K562 (cell line): Measurements from ENCODE around the gene TRNAU1AP. TPM values are rescaled to one million over a fixed set of nuclear protein-coding genes. Genes with fewer than 3 reads are reported as not detected.
A peak's percentile ranks its signal among the peaks of the same experiment; 100 is the strongest.

Experiments used
- BRF1 ChIP-seq: IDR thresholded peaks from 3 replicates; pipeline ENCODE4 v1.6.1; 2011; ENCODE audit warnings: borderline replicate concordance, mild to moderate bottlenecking; ENCODE audit not compliant: insufficient read length; ENCODE audit errors: extremely low read depth
- ELF4 ChIP-seq: fragments of 450-650 bp; formaldehyde crosslinking; IDR thresholded peaks from 2 replicates; pipeline ENCODE4 v1.4.0; 2022; ENCODE audit warnings: missing genetic modification characterization
- FOXA3 ChIP-seq, 2 experiments: fragments of 450-650 bp in 1 of 2; sonication (generic) in 1 of 2; formaldehyde crosslinking; IDR thresholded peaks in 1 of 2; conservative IDR thresholded peaks in 1 of 2; 2 replicates each; pipeline versions ENCODE4 v1.4.0 to v1.8.0; 2020 to 2022; ENCODE audit warnings: mild to moderate bottlenecking in 2 of 2, missing genetic modification reagents in 1 of 2
- HSF4 ChIP-seq: fragments of 250-450 bp; sonication (Bioruptor Pico); IDR thresholded peaks from 2 replicates; pipeline ENCODE4 v2.1.2; 2022; ENCODE audit warnings: mild to moderate bottlenecking, moderate library complexity, borderline replicate concordance
- JUND ChIP-seq, 2 experiments: IDR thresholded peaks; 2 replicates in 1 of 2; 3 replicates in 1 of 2; pipeline ENCODE4 v1.6.1; 2011; ENCODE audit warnings: borderline replicate concordance in 2 of 2, low read depth in 2 of 2, low read length in 2 of 2, improper control_type of control experiment in 1 of 2, missing biosample characterization in 1 of 2, missing genetic modification characterization in 1 of 2, missing genetic modification reagents in 1 of 2
- MIER1 ChIP-seq: fragments of 450-650 bp; IDR thresholded peaks from 2 replicates; pipeline ENCODE4 v1.6.1; 2016; ENCODE audit warnings: antibody characterized with exemption, mild to moderate bottlenecking, low read depth
- RAD21 ChIP-seq, 2 experiments: fragments of 250-450 bp in 1 of 2; fragments of 450-650 bp in 1 of 2; sonication (Bioruptor Pico) in 1 of 2; formaldehyde crosslinking in 1 of 2; IDR thresholded peaks in 1 of 2; conservative IDR thresholded peaks in 1 of 2; 2 replicates each; pipeline versions ENCODE4 v1.4.0 to v1.8.0; 2020 to 2022; ENCODE audit warnings: mild to moderate bottlenecking in 2 of 2, moderate library complexity in 1 of 2
- RBBP5 ChIP-seq: fragments of 200-600 bp; sonication (generic); IDR thresholded peaks from 2 replicates; pipeline ENCODE4 v1.6.1; 2012; ENCODE audit warnings: borderline replicate concordance, mild to moderate bottlenecking, low read length, control low read depth, inconsistent platforms; ENCODE audit not compliant: insufficient read depth, poor library complexity, severe bottlenecking
- RNF2 ChIP-seq: sonication (generic); IDR thresholded peaks from 2 replicates; pipeline ENCODE4 v1.6.1; 2016
- SIN3B ChIP-seq: fragments of 450-650 bp; IDR thresholded peaks from 2 replicates; pipeline ENCODE4 v1.6.1; 2017; ENCODE audit warnings: low read depth, mild to moderate bottlenecking, moderate library complexity
- SNIP1 ChIP-seq: fragments of 450-650 bp; IDR thresholded peaks from 2 replicates; pipeline ENCODE4 v1.7.1; 2017; ENCODE audit warnings: low read depth, mild to moderate bottlenecking
- TEAD2 ChIP-seq: fragments of 450-650 bp; IDR thresholded peaks from 2 replicates; pipeline ENCODE4 v1.6.1; 2016; ENCODE audit warnings: missing genetic modification characterization, control low read depth, missing compliant biosample characterization
- ZKSCAN1 ChIP-seq: fragments of 150-350 bp; IDR thresholded peaks from 2 replicates; pipeline ENCODE4 v1.6.1; 2016; ENCODE audit warnings: low read depth, low read length
- ZNF217 ChIP-seq: sonication (generic); formaldehyde crosslinking; IDR thresholded peaks from 2 replicates; pipeline ENCODE4 v1.8.0; 2022; ENCODE audit warnings: mild to moderate bottlenecking, missing genetic modification reagents
- ZNF384 ChIP-seq: IDR thresholded peaks from 2 replicates; pipeline ENCODE4 v1.6.1; 2012; ENCODE audit warnings: low read depth, low read length, improper control_type of control experiment
- ZNF696 ChIP-seq: fragments of 250-450 bp; sonication (Bioruptor Pico); conservative IDR thresholded peaks from 2 replicates; pipeline ENCODE4 v1.4.0; 2020; ENCODE audit warnings: mild to moderate bottlenecking, moderate library complexity
- ZNF76 ChIP-seq: fragments of 250-450 bp; sonication (Bioruptor Pico); IDR thresholded peaks from 2 replicates; pipeline ENCODE4 v1.4.0; 2020; ENCODE audit warnings: mild to moderate bottlenecking, moderate library complexity, borderline replicate concordance
- polyA plus RNA-seq, 8 experiments: library from polyadenylated mRNA; depleted of rRNA in 4 of 8; stranded (reverse) in 5 of 8; unstranded in 3 of 8; fragments of >200 nt; fragmentation: Nextera tagmentation in 2 of 8; fragmentation: Illumina TruSeq in 1 of 8; extraction: Ambion mirVana in 2 of 8; extraction: Trizol in 1 of 8; gene quantifications; 2 replicates each; pipeline versions ENCODE4 v1.2.1 to v1.2.3, GENCODE V29; 2011 to 2014; ENCODE audit warnings: inconsistent platforms in 1 of 8, missing spikeins in 1 of 8
- total RNA-seq, 7 experiments: library from RNA; depleted of rRNA in 6 of 7; stranded (reverse); fragments of >200 nt in 6 of 7; fragmentation: Illumina TruSeq in 2 of 7; extraction: Trizol in 2 of 7; gene quantifications; 2 replicates each; pipeline versions ENCODE4 v1.2.1 to v1.2.3, GENCODE V29; 2011 to 2021; ENCODE audit warnings: low replicate concordance in 1 of 7
- TF ChIP-seq, protein P1 (sequence below): fragments of 450-650 bp; IDR thresholded peaks from 2 replicates; pipeline ENCODE4 v1.7.1; 2018; ENCODE audit warnings: mild to moderate bottlenecking, low read depth; ENCODE audit not compliant: partially characterized antibody
- TF ChIP-seq, protein P2 (sequence below): IDR thresholded peaks from 2 replicates; pipeline ENCODE4 v1.6.1; 2011; ENCODE audit not compliant: insufficient read length; ENCODE audit errors: extremely low read depth
- TF ChIP-seq, protein P3 (sequence below), 2 experiments: fragments of 450-650 bp; IDR thresholded peaks; 2 replicates each; pipeline ENCODE4 v1.6.1; 2018; ENCODE audit warnings: mild to moderate bottlenecking in 2 of 2, low read depth in 1 of 2; ENCODE audit not compliant: partially characterized antibody in 2 of 2

Gene TRNAU1AP
- total and polyA plus RNA-seq, 9 of the 15 experiments (the other 6 are each of a cell fraction or from before 2014, with no cell fraction given), result 34.9 to 110 (median 46.3) TPM

DNA sequence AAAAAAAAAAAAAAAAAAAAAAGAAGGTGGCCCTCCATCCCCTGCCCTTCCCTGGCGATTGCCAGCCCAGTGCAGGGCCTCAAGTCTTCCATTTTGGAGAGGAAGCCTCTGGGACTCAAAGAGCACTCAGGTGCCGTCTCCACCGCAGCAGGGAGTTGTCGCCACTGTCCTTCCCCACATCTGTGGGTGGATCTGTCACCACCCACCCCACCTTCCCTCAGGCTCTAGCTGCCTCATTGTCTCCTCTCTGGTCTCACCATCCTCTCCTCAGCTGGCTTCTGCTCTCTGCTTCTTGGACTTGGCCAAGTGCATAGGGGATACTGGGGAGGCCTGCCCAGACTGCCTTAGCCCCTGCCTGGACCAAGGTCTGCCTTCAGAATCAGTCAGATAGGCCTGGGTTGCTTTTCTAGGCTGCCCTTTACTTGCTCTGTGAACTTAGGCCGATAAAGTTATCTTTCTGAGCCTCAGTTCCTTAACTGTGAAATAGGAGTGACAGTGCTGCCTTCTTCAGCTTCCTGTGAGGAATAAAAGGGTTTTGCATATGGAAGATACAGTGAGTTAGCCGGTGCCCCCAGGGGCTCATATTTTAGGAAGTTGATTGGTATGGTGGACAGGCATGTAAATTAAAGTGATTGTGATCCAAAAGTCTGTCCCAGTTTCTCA lies 31.3 kb upstream of the TRNAU1AP start (continued):
- TF ChIP-seq, protein P1, sequence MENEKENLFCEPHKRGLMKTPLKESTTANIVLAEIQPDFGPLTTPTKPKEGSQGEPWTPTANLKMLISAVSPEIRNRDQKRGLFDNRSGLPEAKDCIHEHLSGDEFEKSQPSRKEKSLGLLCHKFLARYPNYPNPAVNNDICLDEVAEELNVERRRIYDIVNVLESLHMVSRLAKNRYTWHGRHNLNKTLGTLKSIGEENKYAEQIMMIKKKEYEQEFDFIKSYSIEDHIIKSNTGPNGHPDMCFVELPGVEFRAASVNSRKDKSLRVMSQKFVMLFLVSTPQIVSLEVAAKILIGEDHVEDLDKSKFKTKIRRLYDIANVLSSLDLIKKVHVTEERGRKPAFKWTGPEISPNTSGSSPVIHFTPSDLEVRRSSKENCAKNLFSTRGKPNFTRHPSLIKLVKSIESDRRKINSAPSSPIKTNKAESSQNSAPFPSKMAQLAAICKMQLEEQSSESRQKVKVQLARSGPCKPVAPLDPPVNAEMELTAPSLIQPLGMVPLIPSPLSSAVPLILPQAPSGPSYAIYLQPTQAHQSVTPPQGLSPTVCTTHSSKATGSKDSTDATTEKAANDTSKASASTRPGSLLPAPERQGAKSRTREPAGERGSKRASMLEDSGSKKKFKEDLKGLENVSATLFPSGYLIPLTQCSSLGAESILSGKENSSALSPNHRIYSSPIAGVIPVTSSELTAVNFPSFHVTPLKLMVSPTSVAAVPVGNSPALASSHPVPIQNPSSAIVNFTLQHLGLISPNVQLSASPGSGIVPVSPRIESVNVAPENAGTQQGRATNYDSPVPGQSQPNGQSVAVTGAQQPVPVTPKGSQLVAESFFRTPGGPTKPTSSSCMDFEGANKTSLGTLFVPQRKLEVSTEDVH, result no peak
- TF ChIP-seq HSF4 (CRISPR knock-in tag) (no peak), TEAD2 (tag) (no peak), ZNF217 (no peak), ZNF696 (CRISPR knock-in tag) (no peak), ZNF76 (CRISPR knock-in tag) (no peak), ELF4 (CRISPR knock-in tag) (0 out of 2 replicates have a peak, but pooled peaks have one; percentile 7), JUND (IDR thresholded peaks at IDR 0.05; ENCODE audit: borderline replicate concordance, low read depth, low read length) (no peak), JUND (tag; IDR thresholded peaks at IDR 0.05; ENCODE audit: borderline replicate concordance, low read depth, low read length) (no peak), ZNF384 (peak; percentile 37; the same call in 1 of the 2 replicates), SIN3B (no peak), MIER1 (no peak), RNF2 (no peak), FOXA3 (CRISPR knock-in tag; conservative IDR thresholded peaks at IDR 0.05 in 1 of 2, IDR thresholded peaks at IDR 0.05 in 1 of 2) (no peak), ZKSCAN1 (no peak), BRF1 (no peak), SNIP1 (no peak), RAD21 (CRISPR knock-in tag; conservative IDR thresholded peaks at IDR 0.05 in 1 of 2, IDR thresholded peaks at IDR 0.05 in 1 of 2) (no peak), RBBP5 (no peak)
- TF ChIP-seq, protein P2, sequence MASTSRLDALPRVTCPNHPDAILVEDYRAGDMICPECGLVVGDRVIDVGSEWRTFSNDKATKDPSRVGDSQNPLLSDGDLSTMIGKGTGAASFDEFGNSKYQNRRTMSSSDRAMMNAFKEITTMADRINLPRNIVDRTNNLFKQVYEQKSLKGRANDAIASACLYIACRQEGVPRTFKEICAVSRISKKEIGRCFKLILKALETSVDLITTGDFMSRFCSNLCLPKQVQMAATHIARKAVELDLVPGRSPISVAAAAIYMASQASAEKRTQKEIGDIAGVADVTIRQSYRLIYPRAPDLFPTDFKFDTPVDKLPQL, result no peak
- TF ChIP-seq, protein P3, sequence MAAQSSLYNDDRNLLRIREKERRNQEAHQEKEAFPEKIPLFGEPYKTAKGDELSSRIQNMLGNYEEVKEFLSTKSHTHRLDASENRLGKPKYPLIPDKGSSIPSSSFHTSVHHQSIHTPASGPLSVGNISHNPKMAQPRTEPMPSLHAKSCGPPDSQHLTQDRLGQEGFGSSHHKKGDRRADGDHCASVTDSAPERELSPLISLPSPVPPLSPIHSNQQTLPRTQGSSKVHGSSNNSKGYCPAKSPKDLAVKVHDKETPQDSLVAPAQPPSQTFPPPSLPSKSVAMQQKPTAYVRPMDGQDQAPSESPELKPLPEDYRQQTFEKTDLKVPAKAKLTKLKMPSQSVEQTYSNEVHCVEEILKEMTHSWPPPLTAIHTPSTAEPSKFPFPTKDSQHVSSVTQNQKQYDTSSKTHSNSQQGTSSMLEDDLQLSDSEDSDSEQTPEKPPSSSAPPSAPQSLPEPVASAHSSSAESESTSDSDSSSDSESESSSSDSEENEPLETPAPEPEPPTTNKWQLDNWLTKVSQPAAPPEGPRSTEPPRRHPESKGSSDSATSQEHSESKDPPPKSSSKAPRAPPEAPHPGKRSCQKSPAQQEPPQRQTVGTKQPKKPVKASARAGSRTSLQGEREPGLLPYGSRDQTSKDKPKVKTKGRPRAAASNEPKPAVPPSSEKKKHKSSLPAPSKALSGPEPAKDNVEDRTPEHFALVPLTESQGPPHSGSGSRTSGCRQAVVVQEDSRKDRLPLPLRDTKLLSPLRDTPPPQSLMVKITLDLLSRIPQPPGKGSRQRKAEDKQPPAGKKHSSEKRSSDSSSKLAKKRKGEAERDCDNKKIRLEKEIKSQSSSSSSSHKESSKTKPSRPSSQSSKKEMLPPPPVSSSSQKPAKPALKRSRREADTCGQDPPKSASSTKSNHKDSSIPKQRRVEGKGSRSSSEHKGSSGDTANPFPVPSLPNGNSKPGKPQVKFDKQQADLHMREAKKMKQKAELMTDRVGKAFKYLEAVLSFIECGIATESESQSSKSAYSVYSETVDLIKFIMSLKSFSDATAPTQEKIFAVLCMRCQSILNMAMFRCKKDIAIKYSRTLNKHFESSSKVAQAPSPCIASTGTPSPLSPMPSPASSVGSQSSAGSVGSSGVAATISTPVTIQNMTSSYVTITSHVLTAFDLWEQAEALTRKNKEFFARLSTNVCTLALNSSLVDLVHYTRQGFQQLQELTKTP (IDR thresholded peaks at IDR 0.05; ENCODE audit: low read depth in 1 of 2, partially characterized antibody in 2 of 2), result no peak
